Astrocyte (in vitro differentiated cells and primary cell): Measurements from ENCODE around the gene ERFE. TPM values are rescaled to one million over a fixed set of nuclear protein-coding genes. Genes with fewer than 3 reads are reported as not detected.

Experiments
- DNase-seq: peaks from one replicate; pipeline ENCODE4 v3.0.0-alpha.2; 2010; ENCODE audit warnings: low read depth
- FAIRE-seq: peaks from 2 replicates; lab custom pipeline; 2011; peaks lifted over from hg19 to GRCh38; lab: Jason Lieb, UNC
- H2AFZ ChIP-seq: 2 replicates; pipeline ENCODE4 v1.6.0; 2012; ENCODE audit warnings: low read depth, low read length, inconsistent platforms
- H3K27ac ChIP-seq: 2 replicates; pipeline ENCODE4 v1.5.1; 2011; ENCODE audit warnings: low read depth, low read length, inconsistent platforms
- H3K27me3 ChIP-seq: 2 replicates; pipeline ENCODE4 v1.6.0; 2011; ENCODE audit warnings: low read length, inconsistent platforms; ENCODE audit not compliant: insufficient read depth
- H3K36me3 ChIP-seq: 2 replicates; pipeline ENCODE4 v1.5.1; 2011; ENCODE audit warnings: low read length, inconsistent platforms; ENCODE audit not compliant: insufficient read depth
- H3K4me1 ChIP-seq: 2 replicates; pipeline ENCODE4 v1.5.1; 2011; ENCODE audit warnings: low read length, inconsistent platforms; ENCODE audit not compliant: insufficient read depth
- H3K4me2 ChIP-seq: 2 replicates; pipeline ENCODE4 v1.6.0; 2012; ENCODE audit warnings: low read length, inconsistent platforms
- H3K4me3 ChIP-seq: 2 replicates; pipeline ENCODE4 v1.5.1; 2011; ENCODE audit warnings: low read depth, mild to moderate bottlenecking, low read length, inconsistent platforms; ENCODE audit not compliant: insufficient read depth
- H3K79me2 ChIP-seq: 2 replicates; pipeline ENCODE4 v1.6.0; 2012; ENCODE audit warnings: mild to moderate bottlenecking, low read length, inconsistent platforms; ENCODE audit not compliant: insufficient read depth
- H3K9ac ChIP-seq: 2 replicates; pipeline ENCODE4 v1.6.0; 2012; ENCODE audit warnings: mild to moderate bottlenecking, low read length, inconsistent platforms
- H3K9me3 ChIP-seq: 2 replicates; pipeline ENCODE4 v1.5.1; 2012; ENCODE audit warnings: low read depth, mild to moderate bottlenecking, low read length, inconsistent platforms; ENCODE audit not compliant: insufficient read depth
- H4K20me1 ChIP-seq: 2 replicates; pipeline ENCODE4 v1.6.0; 2012; ENCODE audit warnings: low read length, inconsistent platforms; ENCODE audit not compliant: insufficient read depth
- H3K27ac Mint-ChIP-seq: one replicate; pipeline ENCODE4 v1.8.0; 2021; ENCODE audit warnings: mild to moderate bottlenecking, mixed read lengths; ENCODE audit not compliant: unreplicated experiment
- H3K27me3 Mint-ChIP-seq: one replicate; pipeline ENCODE4 v1.8.0; 2021; ENCODE audit warnings: low read depth, mixed read lengths; ENCODE audit not compliant: unreplicated experiment
- H3K36me3 Mint-ChIP-seq: one replicate; pipeline ENCODE4 v1.8.0; 2021; ENCODE audit warnings: low read depth, mixed read lengths; ENCODE audit not compliant: unreplicated experiment
- H3K4me1 Mint-ChIP-seq: one replicate; pipeline ENCODE4 v1.8.0; 2021; ENCODE audit warnings: low read depth, mixed read lengths; ENCODE audit not compliant: unreplicated experiment
- H3K4me3 Mint-ChIP-seq: one replicate; pipeline ENCODE4 v1.8.0; 2021; ENCODE audit warnings: mild to moderate bottlenecking, moderate library complexity, mixed read lengths; ENCODE audit not compliant: unreplicated experiment
- H3K9me3 Mint-ChIP-seq: one replicate; pipeline ENCODE4 v1.8.0; 2021; ENCODE audit warnings: mild to moderate bottlenecking, mixed read lengths; ENCODE audit not compliant: unreplicated experiment
- CTCF ChIP-seq: IDR thresholded peaks from 2 replicates; pipeline ENCODE4 v1.5.1; 2011; ENCODE audit warnings: low read depth, mild to moderate bottlenecking, inconsistent platforms, low read length, moderate library complexity; ENCODE audit not compliant: insufficient read depth
- EZH2 ChIP-seq: IDR thresholded peaks from 2 replicates; pipeline ENCODE4 v1.6.1; 2012; ENCODE audit warnings: mild to moderate bottlenecking, low read length, inconsistent platforms; ENCODE audit not compliant: insufficient read depth
- total RNA-seq: library from RNA; stranded (reverse); gene quantifications from 2 replicates; pipeline ENCODE4 v1.2.1, GENCODE V29; 2021

The ERFE gene
- total RNA-seq, 1 donor from 2014 or later: 1.4 TPM

GRCh38 chr2:238162846-238163441 lies 4.2 kb downstream of the ERFE start:
- H3K36me3 Mint-ChIP-seq: peaks cover 11% of the 10 kb centered on the region
- H3K36me3 ChIP-seq: no peaks in the 10 kb centered on the region

GRCh38 chr2:238163481-238164198 lies 4.9 kb downstream of the ERFE start:
- H3K36me3 ChIP-seq: no peaks in the 10 kb centered on the region
- no peak for TF ChIP-seq EZH2
- no peak for TF ChIP-seq CTCF
- FAIRE-seq (no peak), DNase-seq (no peak)
- H3K4me1 Mint-ChIP-seq: peaks cover 10% of the 10 kb centered on the region
- peak overlapping the region; percentile 50 for H2AFZ ChIP-seq
- H3K4me3 Mint-ChIP-seq: no peak overlapping the region
- H3K4me2 ChIP-seq: peak overlapping the region; percentile 85
- peaks cover 26% of the 10 kb centered on the region for H3K27me3 Mint-ChIP-seq
- H3K27me3 ChIP-seq: no peaks in the 10 kb centered on the region
- H3K9me3 Mint-ChIP-seq: no peaks in the 10 kb centered on the region
- H3K9me3 ChIP-seq: no peaks in the 10 kb centered on the region
- H3K4me1 ChIP-seq: peaks cover 35% of the 10 kb centered on the region
- H3K36me3 Mint-ChIP-seq: peaks cover 14% of the 10 kb centered on the region
- H3K27ac Mint-ChIP-seq: no peak overlapping the region
- H4K20me1 ChIP-seq: no peaks in the 10 kb centered on the region
- peaks cover 5% of the 10 kb centered on the region for H3K79me2 ChIP-seq
- peak overlapping the region; percentile 46 for H3K9ac ChIP-seq
- H3K4me3 ChIP-seq: peak overlapping the region; percentile 46
- H3K27ac ChIP-seq: no peak overlapping the region

More at GRCh38 chr2:238162846-238163441, 4.2 kb downstream of the ERFE start:
- H3K4me3 ChIP-seq: peak overlapping the region; percentile 46
- DNase-seq (no peak), FAIRE-seq (no peak)
- no peaks in the 10 kb centered on the region for H4K20me1 ChIP-seq
- H3K27me3 ChIP-seq: no peaks in the 10 kb centered on the region
- Mint-ChIP-seq H3K4me1 (peaks cover 6% of the 10 kb centered on the region), H3K27ac (no peak overlapping the region), H3K27me3 (peaks cover 26% of the 10 kb centered on the region), H3K4me3 (no peak overlapping the region), H3K9me3 (no peaks in the 10 kb centered on the region)
- no peak overlapping the region for H3K27ac ChIP-seq
- H3K9me3 ChIP-seq: no peaks in the 10 kb centered on the region
- peaks cover 28% of the 10 kb centered on the region for H3K4me1 ChIP-seq
- H2AFZ ChIP-seq: peak overlapping the region; percentile 50
- H3K79me2 ChIP-seq: peaks cover 2% of the 10 kb centered on the region
- TF ChIP-seq EZH2 (no peak), CTCF (no peak)
- H3K9ac ChIP-seq: peak overlapping the region; percentile 46
- H3K4me2 ChIP-seq: peak overlapping the region; percentile 85

GRCh38 chr2:238164906-238165287 lies 6.1 kb downstream of the ERFE start:
- no peaks in the 10 kb centered on the region for H3K9me3 Mint-ChIP-seq
- peak overlapping the region; percentile 20 for H3K4me3 Mint-ChIP-seq
- no peak for TF ChIP-seq EZH2
- TF ChIP-seq CTCF: no peak
- Histone ChIP-seq H4K20me1 (no peaks in the 10 kb centered on the region), H3K79me2 (peaks cover 5% of the 10 kb centered on the region), H3K27ac (no peak overlapping the region), H3K4me1 (peaks cover 42% of the 10 kb centered on the region), H3K4me2 (no peak overlapping the region), H3K9ac (no peak overlapping the region), H3K36me3 (no peaks in the 10 kb centered on the region), H3K27me3 (no peaks in the 10 kb centered on the region), H2AFZ (no peak overlapping the region), H3K9me3 (no peaks in the 10 kb centered on the region), H3K4me3 (no peak overlapping the region)
- no peak for FAIRE-seq
- H3K36me3 Mint-ChIP-seq: peaks cover 14% of the 10 kb centered on the region
- peak overlapping the region; percentile 53 for H3K27ac Mint-ChIP-seq
- H3K4me1 Mint-ChIP-seq: peaks cover 22% of the 10 kb centered on the region
- DNase-seq: no peak
- H3K27me3 Mint-ChIP-seq: peaks cover 21% of the 10 kb centered on the region
